ENCODE results near the gene DDAH1. TPM values are rescaled to one million over a fixed set of nuclear protein-coding genes. Genes with fewer than 3 reads are reported as not detected.
"Not testable (repeated sequence)": the region's sequence is repeated elsewhere in the genome, so short reads cannot be mapped to it uniquely, and the experiment has no call there.

DDAH1 gene
- polyA plus RNA-seq, 1 donor = 50.0 TPM

- DNase-seq = no peak
Observed at GRCh38 chr1:85357817-85358216, 107.1 kb downstream of the DDAH1 start.

GRCh38 chr1:85356130-85356529, 108.8 kb downstream of the DDAH1 start:
- DNase-seq = no peak

GRCh38 chr1:85352055-85352454, 112.9 kb downstream of the DDAH1 start:
- DNase-seq = no peak

GRCh38 chr1:85351202-85351828, 113.6 kb downstream of the DDAH1 start:
- DNase-seq = no peak

GRCh38 chr1:85349224-85349623, 115.7 kb downstream of the DDAH1 start:
- DNase-seq = no peak

- DNase-seq = no peak
Observed at GRCh38 chr1:85347908-85348307, 117.1 kb downstream of the DDAH1 start.

- DNase-seq = not testable (repeated sequence)
Observed at GRCh38 chr1:85347275-85347674, 117.7 kb downstream of the DDAH1 start.

- DNase-seq = no peak
Observed at GRCh38 chr1:85344256-85344694, 120.7 kb downstream of the DDAH1 start.

GRCh38 chr1:85343612-85344255, 121.2 kb downstream of the DDAH1 start:
- DNase-seq = no peak

- peak; percentile 36 for DNase-seq
Observed at GRCh38 chr1:85343213-85343611, 121.7 kb downstream of the DDAH1 start.

- no peak for DNase-seq
Observed at GRCh38 chr1:85342207-85342606, 122.8 kb downstream of the DDAH1 start.

GRCh38 chr1:85340427-85340826, 124.5 kb downstream of the DDAH1 start:
- DNase-seq = no peak

GRCh38 chr1:85339656-85340399, 125.1 kb downstream of the DDAH1 start:
- DNase-seq = no peak

GRCh38 chr1:85339089-85339488, 125.9 kb downstream of the DDAH1 start:
- DNase-seq = no peak

- DNase-seq = no peak
Observed at GRCh38 chr1:85334962-85335361, 130.0 kb downstream of the DDAH1 start.

GRCh38 chr1:85333186-85333585, 131.8 kb downstream of the DDAH1 start:
- no peak for DNase-seq

GRCh38 chr1:85332575-85332974, 132.4 kb downstream of the DDAH1 start:
- DNase-seq = no peak

GRCh38 chr1:85330711-85331290, 134.2 kb downstream of the DDAH1 start:
- DNase-seq = peak; percentile 66

GRCh38 chr1:85330214-85330631, 134.7 kb downstream of the DDAH1 start:
- peak; percentile 39 for DNase-seq

- no peak for DNase-seq
Observed at GRCh38 chr1:85328713-85329397, 136.1 kb downstream of the DDAH1 start.

GRCh38 chr1:85327759-85328158, 137.2 kb downstream of the DDAH1 start:
- no peak for DNase-seq

- DNase-seq = no peak
Observed at GRCh38 chr1:85326851-85327250, 138.1 kb downstream of the DDAH1 start.

- no peak for DNase-seq
Observed at GRCh38 chr1:85326336-85326735, 138.6 kb downstream of the DDAH1 start.
